ENCODE measurements around the gene NLGN3.

NLGN3 gene

GRCh38 chrX:71182871-71183270, 38.2 kb downstream of the NLGN3 start:
- no peak overlapping the region; the same call in 1 of the 2 replicates for H3K4me3 ChIP-seq (ENCODE audit: control insufficient read depth, low read depth, low read length)
- DNase-seq (ENCODE audit: low read depth) = no peak
- no peak for TF ChIP-seq CTCF (IDR thresholded peaks at IDR 0.05; ENCODE audit: control insufficient read depth, insufficient read depth, low read depth, low read length, missing control alignments)

GRCh38 chrX:71183341-71183740, 38.7 kb downstream of the NLGN3 start:
- no peak overlapping the region for H3K4me3 ChIP-seq (ENCODE audit: control insufficient read depth, low read depth, low read length)
- DNase-seq (ENCODE audit: low read depth) = no peak
- TF ChIP-seq CTCF (IDR thresholded peaks at IDR 0.05; ENCODE audit: control insufficient read depth, insufficient read depth, low read depth, low read length, missing control alignments) = no peak

GRCh38 chrX:71184092-71184491, 39.5 kb downstream of the NLGN3 start:
- no peak for TF ChIP-seq CTCF (IDR thresholded peaks at IDR 0.05; ENCODE audit: control insufficient read depth, insufficient read depth, low read depth, low read length, missing control alignments)
- no peak overlapping the region for H3K4me3 ChIP-seq (ENCODE audit: control insufficient read depth, low read depth, low read length)
- DNase-seq (ENCODE audit: low read depth) = no peak

GRCh38 chrX:71184803-71185495, 40.3 kb downstream of the NLGN3 start:
- TF ChIP-seq CTCF (IDR thresholded peaks at IDR 0.05; ENCODE audit: control insufficient read depth, insufficient read depth, low read depth, low read length, missing control alignments) = no peak
- no peak overlapping the region for H3K4me3 ChIP-seq (ENCODE audit: control insufficient read depth, low read depth, low read length)
- no peak for DNase-seq (ENCODE audit: low read depth)

- H3K4me3 ChIP-seq (ENCODE audit: control insufficient read depth, low read depth, low read length) = no peak overlapping the region
- DNase-seq (ENCODE audit: low read depth) = no peak
- TF ChIP-seq CTCF (IDR thresholded peaks at IDR 0.05; ENCODE audit: control insufficient read depth, insufficient read depth, low read depth, low read length, missing control alignments) = no peak
Measured at GRCh38 chrX:71191248-71191647, 46.6 kb downstream of the NLGN3 start.

GRCh38 chrX:71195964-71196649, 51.5 kb downstream of the NLGN3 start:
- no peak overlapping the region for H3K4me3 ChIP-seq (ENCODE audit: control insufficient read depth, low read depth, low read length)

More at GRCh38 chrX:71195964-71196649, 51.5 kb downstream of the NLGN3 start:
- no peak for TF ChIP-seq CTCF (IDR thresholded peaks at IDR 0.05; ENCODE audit: control insufficient read depth, insufficient read depth, low read depth, low read length, missing control alignments)
- no peak for DNase-seq (ENCODE audit: low read depth)

Measured in AG09309 (cell line).